ENCODE results near the gene TULP4.

Gene TULP4

DNA sequence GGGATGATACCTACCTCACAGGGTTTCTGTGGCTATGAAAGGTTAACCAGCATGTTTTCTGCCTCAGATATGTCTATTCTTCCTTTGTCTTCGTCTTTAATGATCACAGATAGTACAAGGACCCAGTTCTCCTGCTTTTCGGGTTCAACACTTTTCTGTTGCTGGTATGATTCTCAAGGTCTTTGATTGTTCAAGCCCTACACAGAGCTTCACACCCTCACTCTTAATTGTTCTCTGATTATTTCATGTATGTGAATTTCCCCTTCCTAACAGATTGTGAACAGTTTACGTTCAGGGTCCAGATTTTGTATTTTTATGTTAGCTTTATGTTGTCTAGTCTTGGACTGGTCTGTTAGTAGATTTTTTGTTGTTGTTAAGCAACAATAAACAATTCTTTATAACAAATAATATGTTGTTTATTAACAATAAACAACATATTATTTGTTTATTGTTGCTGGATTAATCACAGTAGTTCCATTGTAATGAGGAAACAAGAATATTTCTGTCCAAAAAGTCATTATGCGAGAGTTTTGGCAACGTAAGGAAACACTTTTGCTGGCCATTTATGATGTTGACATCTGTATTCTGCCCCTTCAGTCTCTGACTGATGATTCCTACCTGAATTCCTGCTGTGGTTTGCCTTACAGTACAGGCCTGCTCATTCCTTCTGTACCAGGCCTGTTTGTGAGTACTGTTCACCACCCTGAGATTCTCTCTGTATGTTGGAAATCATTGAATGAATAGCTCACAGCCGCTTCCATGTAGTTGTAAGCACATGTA, 27.2 kb upstream of the TULP4 start:
- in situ Hi-C loops (cut with HindIII; ENCODE audit: low sequenced_read_pairs) = no loop called here
- TF ChIP-seq CTCF (IDR thresholded peaks at IDR 0.05; ENCODE audit: low read depth, low read length, missing control alignments) = no peak
- no peak for DNase-seq (ENCODE audit: low read depth)
- H3K4me3 ChIP-seq (ENCODE audit: low read depth, low read length) = no peak overlapping the region

DNA sequence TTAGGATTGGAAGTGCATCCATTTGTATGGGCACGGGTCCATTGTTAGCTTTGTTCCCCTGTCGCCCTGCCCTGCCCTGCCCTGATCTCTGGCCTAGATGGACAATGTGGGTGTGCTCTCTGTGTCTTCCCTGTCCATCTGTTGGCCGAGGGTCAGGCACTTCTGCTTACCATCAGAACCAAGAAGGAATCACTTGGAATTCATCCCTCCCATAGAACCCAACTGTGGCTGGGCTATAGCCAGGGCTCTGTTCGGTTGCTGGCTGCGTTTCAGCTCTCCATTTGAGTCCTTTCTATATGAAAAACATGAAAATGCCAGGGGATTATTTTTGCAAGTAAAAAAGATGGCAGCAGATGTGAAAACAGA, 26.6 kb upstream of the TULP4 start:
- no peak for TF ChIP-seq CTCF (IDR thresholded peaks at IDR 0.05; ENCODE audit: low read depth, low read length, missing control alignments)
- H3K4me3 ChIP-seq (ENCODE audit: low read depth, low read length) = no peak overlapping the region
- no peak for DNase-seq (ENCODE audit: low read depth)
- in situ Hi-C loops (cut with HindIII; ENCODE audit: low sequenced_read_pairs) = no loop called here

GRCh38 chr6:158286413-158286812, 25.9 kb upstream of the TULP4 start:
- H3K4me3 ChIP-seq (ENCODE audit: low read depth, low read length) = no peak overlapping the region
- in situ Hi-C loops (cut with HindIII; ENCODE audit: low sequenced_read_pairs) = no loop called here
- no peak for DNase-seq (ENCODE audit: low read depth)
- no peak for TF ChIP-seq CTCF (IDR thresholded peaks at IDR 0.05; ENCODE audit: low read depth, low read length, missing control alignments)

DNA sequence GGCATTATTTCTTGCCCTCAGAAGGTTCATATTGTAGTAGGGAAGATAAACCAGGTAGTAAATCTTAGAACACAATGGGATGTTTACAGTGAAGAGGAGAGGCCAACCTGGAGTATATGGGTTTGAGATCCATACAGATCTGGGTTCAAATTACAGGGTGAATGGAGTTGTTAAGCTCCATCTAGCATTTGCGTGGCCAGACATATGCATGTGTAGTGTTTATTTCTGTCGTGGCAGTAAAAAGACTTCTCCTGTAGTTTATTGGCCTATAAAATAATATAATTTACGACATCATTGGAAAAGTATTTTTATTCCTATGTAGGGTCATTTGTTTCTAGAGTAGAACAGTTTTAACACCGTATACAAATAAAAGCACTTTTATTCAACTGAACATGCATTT, 25.2 kb upstream of the TULP4 start:
- in situ Hi-C loops (cut with HindIII; ENCODE audit: low sequenced_read_pairs) = no loop called here
- DNase-seq (ENCODE audit: low read depth) = no peak
- no peak overlapping the region for H3K4me3 ChIP-seq (ENCODE audit: low read depth, low read length)
- no peak for TF ChIP-seq CTCF (IDR thresholded peaks at IDR 0.05; ENCODE audit: low read depth, low read length, missing control alignments)

GRCh38 chr6:158290040-158290439, 22.2 kb upstream of the TULP4 start:
- in situ Hi-C loops (cut with HindIII; ENCODE audit: low sequenced_read_pairs) = no loop called here

GRCh38 chr6:158290659-158291058, 21.6 kb upstream of the TULP4 start:
- TF ChIP-seq CTCF (IDR thresholded peaks at IDR 0.05; ENCODE audit: low read depth, low read length, missing control alignments) = no peak
- in situ Hi-C loops (cut with HindIII; ENCODE audit: low sequenced_read_pairs) = no loop called here
- no peak overlapping the region for H3K4me3 ChIP-seq (ENCODE audit: low read depth, low read length)
- no peak for DNase-seq (ENCODE audit: low read depth)

More at GRCh38 chr6:158290040-158290439, 22.2 kb upstream of the TULP4 start:
- H3K4me3 ChIP-seq (ENCODE audit: low read depth, low read length) = no peak overlapping the region
- no peak for DNase-seq (ENCODE audit: low read depth)
- no peak for TF ChIP-seq CTCF (IDR thresholded peaks at IDR 0.05; ENCODE audit: low read depth, low read length, missing control alignments)

Measured in astrocyte of the cerebellum (primary cell).